HG03571 (cell line): ENCODE results near the gene FOXO1.

Source experiments
- ATAC-seq: cut with Tn5 transposase; IDR thresholded peaks from one replicate; pipeline ENCODE4 v1.9.1; 2021; ENCODE audit not compliant: unreplicated experiment

Gene FOXO1

DNA sequence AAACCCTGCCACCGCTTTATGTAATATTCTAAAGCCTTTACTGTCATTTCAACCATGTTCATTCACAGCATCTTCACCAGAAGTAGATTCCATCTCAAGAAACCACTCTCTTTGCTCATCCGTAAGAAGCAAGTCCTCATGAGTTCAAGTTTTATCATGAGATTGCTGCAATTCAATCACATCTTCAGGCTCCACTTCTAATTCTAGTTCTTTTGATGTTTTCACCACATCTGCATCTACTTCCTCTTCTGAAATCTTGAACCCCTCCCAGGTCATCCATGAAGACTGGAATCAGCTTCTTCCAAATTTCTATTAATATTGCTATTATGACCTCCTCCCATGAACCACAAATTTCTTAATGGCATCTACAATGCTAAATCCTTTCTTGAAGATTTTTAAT is 83.9 kb downstream of the FOXO1 start:
- ATAC-seq, result no peak

DNA sequence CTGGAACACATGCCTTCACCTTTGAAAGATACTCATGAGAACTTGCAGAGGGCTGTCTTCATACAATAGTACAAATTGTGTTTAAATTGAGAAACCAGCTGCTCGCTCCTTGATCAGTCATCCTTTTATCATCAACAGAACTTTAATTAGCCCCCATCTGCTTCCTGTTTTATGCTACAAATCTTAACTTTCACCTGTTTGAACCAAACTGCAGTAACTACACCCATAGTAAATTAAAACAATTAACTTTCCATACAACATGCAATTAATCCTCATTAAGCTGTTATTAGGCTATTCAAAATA is 85.2 kb downstream of the FOXO1 start:
- no peak for ATAC-seq

DNA sequence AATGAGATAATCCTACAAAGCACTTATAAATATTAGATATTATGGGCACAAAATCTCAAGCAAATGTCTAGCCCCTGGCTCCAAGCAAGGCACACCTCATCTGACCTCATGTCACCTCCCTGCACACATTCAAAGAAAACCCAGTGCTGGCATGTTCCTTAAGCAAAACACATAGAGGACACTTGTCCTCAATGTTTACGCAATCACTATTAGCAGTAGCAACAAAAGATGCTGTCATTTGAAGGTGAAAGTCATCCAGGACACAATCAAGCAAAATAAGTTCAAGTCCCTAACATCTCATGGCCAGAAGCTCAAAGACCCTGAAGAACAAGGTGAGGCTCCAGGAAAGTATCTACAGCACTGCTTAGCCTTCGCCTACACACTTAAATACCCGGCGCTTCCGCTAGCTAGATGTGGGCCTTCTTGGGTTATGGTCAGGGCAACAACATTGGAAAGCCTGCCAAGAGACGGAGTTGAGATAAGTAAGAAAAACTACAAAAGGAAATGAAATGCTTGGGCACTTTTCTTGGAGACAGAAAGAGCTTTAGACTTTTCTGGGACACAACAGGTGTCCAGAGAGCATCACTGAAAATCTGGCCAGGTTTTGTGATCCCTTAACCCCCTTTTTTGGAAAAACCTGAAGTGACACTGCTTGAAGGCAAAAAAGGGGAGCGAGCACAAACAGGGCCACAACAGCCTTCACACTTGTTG is 85.7 kb downstream of the FOXO1 start:
- no peak for ATAC-seq

DNA sequence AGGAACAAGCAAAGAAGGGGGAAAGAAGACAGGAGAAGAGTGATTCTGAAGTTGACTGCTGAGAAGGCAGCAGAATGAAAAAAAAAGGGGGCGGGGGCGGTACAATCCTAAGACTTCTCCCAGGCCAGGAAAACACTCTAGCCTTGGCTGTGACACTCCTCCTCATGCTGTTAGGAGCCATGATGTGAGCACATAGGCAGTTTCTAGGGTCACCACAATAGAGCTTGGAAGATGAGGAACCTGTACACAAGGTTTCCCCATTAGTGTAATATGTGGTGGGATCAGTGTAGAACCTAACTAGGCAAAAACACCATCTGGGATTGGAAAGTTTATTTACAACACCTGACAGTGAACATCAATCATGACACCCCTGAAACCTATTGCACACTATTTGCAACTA is 86.9 kb downstream of the FOXO1 start:
- ATAC-seq, result no peak

GRCh38 chr13:40578055-40578454 is 88.4 kb downstream of the FOXO1 start:
- ATAC-seq, result no peak

DNA sequence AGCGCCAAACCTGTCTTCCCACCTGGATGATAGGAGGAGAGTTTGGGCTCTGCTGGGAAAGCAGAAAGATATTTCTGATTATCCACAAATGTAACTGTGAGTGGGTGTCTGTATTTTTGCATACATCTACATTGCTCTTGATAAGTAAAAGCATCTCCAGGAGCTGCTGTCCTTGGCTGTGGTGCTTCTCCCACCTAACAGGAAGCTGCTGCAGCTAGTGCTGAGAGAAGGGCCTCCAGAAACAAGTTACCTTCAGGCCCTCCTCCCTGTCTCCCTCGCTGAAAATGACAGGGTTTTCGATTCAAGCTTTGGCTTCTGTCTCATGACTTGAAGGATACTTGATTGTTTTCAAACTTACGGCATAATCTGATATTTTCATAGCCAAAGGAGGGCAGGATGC is 90.1 kb downstream of the FOXO1 start:
- ATAC-seq, result no peak

GRCh38 chr13:40572961-40573360 is 93.5 kb downstream of the FOXO1 start:
- ATAC-seq, result no peak

GRCh38 chr13:40571338-40571963 is 95.0 kb downstream of the FOXO1 start:
- no peak for ATAC-seq

DNA sequence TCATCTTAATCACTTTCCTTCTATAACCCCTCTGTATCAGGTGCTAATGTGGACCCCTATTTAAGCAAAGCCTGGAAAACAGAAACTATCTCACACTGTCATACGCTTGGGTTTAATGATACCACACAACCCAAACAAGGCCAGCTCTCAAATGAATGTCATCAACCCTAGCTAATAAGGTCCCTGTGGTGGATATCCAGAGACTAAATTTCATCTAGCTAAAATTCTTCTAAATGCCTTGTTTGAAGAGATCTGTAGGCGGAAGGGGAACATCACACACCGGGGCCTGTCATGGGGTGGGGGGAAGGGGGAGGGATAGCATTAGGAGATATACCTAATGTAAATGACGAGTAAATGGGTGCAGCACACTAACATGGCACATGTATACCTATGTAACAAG is 95.5 kb downstream of the FOXO1 start:
- no peak for ATAC-seq

- ATAC-seq, result no peak
These were observed 97.5 kb downstream of the FOXO1 start for GRCh38 chr13:40569024-40569350.

GRCh38 chr13:40568246-40569023 is 98.0 kb downstream of the FOXO1 start:
- no peak for ATAC-seq

- ATAC-seq, result no peak
These were observed 99.6 kb downstream of the FOXO1 start for GRCh38 chr13:40566811-40567210.

GRCh38 chr13:40565282-40566148 is 100.9 kb downstream of the FOXO1 start:
- no peak for ATAC-seq

GRCh38 chr13:40564342-40565001 is 102.0 kb downstream of the FOXO1 start:
- ATAC-seq, result no peak

- ATAC-seq, result no peak
These were observed 102.9 kb downstream of the FOXO1 start for GRCh38 chr13:40563350-40564125.

GRCh38 chr13:40562975-40563349 is 103.5 kb downstream of the FOXO1 start:
- ATAC-seq, result no peak

GRCh38 chr13:40559915-40560314 is 106.5 kb downstream of the FOXO1 start:
- no peak for ATAC-seq

- no peak for ATAC-seq
These were observed 107.8 kb downstream of the FOXO1 start for GRCh38 chr13:40558656-40559055.

DNA sequence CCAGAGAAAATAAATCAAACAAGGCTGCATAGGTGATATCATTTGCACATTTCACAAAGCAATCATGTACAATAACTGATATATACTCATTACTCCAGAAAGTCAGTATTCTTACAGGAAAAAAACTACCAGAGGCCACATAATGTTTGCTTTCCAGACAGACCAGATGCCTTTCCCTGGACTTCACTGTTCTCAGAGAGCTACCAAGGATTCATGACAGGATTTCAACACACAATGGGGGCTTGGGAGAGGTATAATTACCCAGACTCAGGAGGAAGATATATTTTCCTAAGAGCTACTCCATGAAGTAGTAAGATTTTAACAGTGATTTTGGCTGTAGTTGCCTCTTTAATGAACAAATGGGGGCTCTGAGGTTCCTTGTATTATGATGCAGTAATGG is 110.0 kb downstream of the FOXO1 start:
- no peak for ATAC-seq

GRCh38 chr13:40553356-40553755 is 113.1 kb downstream of the FOXO1 start:
- ATAC-seq, result no peak
